NCI-H1417 treated with DMSO at 0.1 percent for 48 hours (cell line): ENCODE results near the gene USP36.
A peak's percentile ranks its signal among the peaks of the same experiment; 100 is the strongest.
"Not testable (repeated sequence)": the region's sequence is repeated elsewhere in the genome, so short reads cannot be mapped to it uniquely, and the experiment has no call there.

Source experiments
- DNase-seq: peaks from one replicate; lab custom pipeline; 2025; lab: John Stamatoyannopoulos, UW

USP36 gene

DNA sequence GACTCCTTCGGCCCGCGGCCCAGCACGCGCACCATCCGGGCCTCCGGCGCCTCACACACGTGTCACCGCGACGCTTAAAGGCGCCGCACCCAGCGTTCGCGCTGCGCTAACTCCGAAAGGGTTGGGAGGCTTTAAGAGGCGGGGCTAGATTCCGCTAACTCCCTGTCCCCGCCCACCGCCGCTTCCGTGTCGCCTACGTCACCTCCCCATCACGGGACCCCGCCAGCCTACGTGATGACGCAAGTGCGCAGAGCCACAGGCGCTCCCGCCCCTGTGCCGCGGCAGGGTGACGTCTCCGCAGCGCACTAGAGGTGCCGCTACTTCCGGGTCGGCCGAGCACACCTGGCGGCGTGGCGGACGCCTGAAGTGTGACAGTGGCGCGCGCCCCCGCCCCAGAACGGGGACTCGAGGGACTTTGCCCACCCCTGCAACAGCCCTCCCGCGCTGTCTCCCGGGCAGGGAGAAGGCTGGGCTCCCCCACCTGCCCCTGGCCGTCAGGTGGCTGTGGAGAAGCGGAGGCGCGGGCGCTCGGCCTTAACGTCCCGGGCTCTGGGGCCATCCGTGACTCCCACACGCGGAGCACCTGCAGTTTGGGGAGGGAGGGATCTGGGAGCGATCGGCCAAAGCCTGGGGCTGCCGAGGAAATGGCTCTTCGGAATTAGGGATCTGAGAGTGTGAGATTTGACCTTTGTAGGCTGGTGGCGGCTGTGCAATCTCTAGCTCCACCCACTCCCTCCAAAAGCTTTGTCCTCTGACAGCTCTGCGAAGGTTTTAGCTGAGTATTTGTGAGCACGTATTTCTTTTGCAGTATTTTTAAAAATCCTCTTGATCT is at the start of gene USP36:
USP36 (minus strand) TSS at position 35 of the 832 bp plus-strand sequence. CDS start 4,451 bp downstream, outside the sequence.
- peak; percentile 95 for DNase-seq

DNA sequence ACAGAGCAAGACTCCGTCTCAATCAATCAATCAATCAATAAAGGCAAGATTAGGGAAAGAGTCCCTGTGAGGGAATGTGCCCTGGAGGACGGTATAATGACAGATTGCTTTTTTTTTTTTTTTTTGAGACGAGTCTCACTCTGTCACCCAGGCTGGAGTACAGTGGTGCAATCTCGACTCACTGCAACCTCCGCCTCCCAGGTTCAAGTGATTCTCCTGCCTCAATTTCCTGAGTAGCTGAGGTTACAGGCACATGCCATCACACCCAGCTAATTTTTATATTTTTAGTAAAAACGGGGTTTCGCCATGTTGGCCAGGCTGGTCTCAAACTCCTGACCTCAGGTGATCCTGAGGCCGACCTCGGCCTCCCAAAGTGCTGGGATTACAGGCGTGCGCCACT is 49.5 kb upstream of the USP36 start:
- not testable (repeated sequence) for DNase-seq

GRCh38 chr17:78889531-78889930 is 48.9 kb upstream of the USP36 start:
- no peak for DNase-seq

- no peak for DNase-seq
Observed at GRCh38 chr17:78888941-78889518, 48.4 kb upstream of the USP36 start.

DNA sequence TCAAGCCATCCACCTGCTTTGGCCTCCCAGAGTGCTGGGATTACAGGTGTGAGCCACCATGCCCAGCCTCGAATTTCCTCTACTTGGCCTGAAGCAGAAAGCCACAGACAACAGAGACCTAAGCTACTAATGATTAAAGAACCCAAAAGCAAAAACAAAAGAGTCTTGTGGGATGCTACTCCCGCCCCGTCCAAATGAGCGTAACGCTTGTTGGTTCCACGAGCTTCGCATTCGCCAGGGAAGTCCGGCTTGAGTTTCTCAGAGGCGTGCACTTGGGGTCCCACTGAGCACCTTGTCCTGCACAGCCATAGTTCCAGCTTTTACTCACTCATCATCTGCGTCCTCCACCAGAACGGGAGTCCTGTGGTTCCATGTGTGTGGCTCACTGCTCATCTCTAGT is 46.3 kb upstream of the USP36 start:
- no peak for DNase-seq

DNA sequence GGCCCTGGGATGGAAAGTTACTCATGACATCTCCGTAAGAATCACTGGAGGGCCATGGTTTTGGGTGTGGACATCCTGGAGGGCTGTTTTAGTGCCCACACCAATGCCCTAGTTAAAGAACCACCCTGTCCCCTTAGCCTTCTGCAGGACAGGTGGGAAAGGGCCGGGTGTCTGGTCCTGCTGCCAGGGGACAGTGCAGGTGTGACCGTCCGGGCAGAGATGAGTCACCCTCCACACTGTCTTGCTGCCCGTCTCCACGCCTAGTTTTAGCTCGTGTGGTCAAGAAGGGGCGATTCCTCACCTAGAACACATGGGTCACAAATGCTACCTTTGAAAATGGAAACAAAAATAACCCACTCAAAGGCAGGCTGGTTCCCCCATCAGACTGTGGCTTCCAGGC is 45.3 kb upstream of the USP36 start:
- no peak for DNase-seq

GRCh38 chr17:78884876-78885667 is 44.5 kb upstream of the USP36 start:
- no peak for DNase-seq

- DNase-seq: no peak
Observed at GRCh38 chr17:78884148-78884825, 43.7 kb upstream of the USP36 start.

DNA sequence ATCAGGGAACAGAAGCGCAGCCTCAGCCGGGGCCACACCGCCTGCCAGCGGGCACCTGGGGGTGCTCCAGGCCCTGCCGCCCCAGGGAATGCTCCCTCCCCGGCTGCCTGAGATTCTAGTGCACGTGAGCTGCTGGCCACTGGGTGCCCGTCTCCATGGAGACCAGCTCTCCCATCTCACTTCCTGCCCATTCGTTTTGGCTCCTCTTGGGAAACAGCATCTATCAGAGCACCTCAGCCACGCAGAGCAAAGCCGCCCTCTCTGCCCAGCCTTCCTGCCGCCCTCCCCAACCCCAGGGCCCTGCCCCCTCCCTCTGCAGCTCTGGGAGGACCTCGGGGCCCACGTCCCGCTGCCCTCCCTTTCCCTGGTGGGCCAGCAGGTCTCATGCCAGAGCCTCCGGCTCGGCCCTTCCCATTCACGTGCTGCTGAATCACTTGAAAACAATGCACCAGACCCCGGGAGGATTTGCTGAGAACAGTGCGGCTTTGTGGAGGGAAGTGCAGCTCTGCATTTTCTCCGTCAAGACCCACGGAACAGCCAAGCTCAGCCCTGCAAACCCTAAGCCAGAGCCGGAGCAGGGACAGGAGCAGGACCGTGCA is 43.0 kb upstream of the USP36 start:
- peak; percentile 51 for DNase-seq

DNA sequence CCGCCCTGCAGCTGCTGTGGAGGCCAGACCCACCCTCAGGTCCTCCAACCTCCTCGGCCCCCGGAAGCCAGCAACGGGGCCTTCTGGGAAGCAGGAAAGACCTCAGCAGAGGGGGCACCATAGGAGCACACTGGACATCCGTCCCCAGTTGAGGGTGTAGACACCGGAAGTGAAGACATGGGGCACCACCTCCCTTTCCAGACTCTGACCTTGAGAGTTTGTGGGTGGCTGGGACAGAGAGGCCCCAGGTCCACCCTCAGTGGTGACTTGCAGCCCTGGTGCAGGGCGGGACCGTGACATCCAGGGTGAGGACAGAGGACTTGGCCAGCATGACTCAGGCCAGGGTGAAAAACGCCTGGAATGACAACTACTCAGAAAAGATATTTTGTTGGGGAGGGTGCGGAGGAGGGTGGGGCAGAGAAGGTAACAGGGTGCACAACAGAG is 42.5 kb upstream of the USP36 start:
- DNase-seq: no peak

DNA sequence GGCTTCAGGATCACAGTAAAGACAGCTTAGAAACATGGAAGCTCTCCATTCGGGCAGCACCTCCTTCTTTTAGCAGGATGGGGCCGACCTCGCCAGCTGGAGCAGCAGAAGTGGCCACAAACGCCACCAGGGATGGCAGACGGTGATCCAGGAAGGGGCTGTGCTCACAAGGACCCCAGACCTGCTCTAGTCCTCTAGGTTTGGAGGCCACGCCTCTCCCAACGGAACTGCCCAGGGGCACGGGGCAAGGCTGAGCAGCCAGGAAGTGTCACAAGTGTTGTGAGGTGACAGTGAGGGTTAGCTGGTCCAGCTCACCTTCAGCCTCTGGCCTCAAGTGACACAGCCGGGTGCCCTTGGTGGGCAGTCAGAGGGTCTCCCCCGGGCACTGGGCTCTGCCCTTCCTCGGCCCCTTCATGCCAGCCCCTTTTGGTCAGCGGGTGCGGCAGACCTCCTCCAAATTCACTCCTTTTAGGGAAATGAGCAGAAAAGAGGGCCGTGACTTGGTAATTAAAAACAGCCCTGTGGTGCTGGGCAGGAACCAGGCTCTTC is 42.0 kb upstream of the USP36 start:
- DNase-seq: no peak

GRCh38 chr17:78879635-78880186 is 39.1 kb upstream of the USP36 start:
- DNase-seq: no peak

DNA sequence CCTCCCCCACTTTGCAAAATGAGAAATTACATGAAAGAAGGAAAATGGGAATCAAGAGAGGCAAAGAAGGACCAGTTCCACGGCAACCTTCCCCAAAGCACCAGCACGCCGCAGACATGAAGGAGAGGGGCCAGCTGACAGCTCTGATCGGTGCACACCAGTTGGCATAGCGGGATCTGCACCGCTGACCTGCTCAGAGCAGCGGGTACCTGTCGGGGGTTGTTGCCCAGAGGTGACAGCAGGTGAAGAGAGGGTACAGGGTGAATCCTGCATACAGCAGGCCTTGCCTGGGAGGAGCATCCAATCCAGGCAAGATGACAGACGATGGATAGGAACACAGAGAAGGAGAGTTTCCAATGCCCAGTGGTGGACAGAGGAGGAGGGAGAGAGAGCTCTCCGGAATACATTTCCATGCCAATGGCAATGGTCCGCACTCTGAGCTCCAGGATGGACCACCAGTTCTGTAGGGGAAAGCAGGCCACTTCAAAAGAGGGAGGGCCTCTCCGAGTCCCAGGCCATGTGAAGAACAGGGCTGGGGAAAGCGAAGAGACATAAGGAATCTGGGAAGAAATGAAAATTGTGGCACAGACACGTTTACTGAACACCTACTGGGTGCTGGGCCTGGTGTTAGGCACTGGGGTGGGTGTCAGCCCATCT is 38.4 kb upstream of the USP36 start:
- no peak for DNase-seq

DNA sequence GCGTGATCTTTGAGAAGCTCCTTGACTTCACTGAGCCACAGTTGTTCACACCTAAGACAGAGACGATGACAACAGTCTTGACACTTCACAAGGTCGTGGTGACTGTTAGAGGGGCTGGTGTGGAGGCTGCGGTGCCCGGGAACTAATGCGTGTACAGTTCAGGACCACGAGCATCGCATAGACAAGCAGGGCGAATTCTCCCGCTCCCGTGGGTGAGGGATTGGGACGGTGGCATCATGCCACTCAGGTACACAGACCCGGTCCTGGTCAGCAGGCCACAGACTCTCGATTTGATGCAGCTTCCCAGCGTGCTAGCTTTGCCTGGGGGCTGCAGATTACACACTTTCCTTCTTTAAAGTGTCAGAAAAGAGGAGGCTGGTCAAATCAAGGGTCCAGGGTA is 37.6 kb upstream of the USP36 start:
- DNase-seq: no peak

- DNase-seq: not testable (repeated sequence)
Observed at GRCh38 chr17:78876954-78877517, 36.4 kb upstream of the USP36 start.

DNA sequence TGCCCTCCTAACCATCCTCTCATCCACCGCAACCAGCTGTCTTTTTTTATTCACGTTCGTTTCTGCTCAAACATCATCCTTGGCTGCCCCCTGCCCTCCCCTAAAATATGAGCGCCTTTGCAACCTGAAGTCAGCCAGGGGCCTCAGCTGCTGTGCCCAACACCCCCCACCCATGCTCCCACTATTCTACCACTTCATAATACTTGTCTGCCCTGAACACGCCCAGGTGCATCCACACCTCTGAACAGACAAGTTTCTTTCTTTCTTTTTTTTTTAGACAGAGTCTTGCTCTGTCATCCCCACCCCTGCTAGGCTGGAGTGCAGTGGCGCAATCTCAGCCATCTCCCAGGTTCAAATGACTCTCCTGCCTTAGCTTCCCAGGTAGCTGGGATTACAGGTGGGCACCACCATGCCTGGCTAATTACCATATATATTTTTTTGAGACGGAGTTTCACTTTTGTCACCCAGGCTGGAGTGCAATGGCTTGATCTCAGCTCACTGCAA is 35.5 kb upstream of the USP36 start:
- DNase-seq: no peak

GRCh38 chr17:78875363-78876093 is 34.9 kb upstream of the USP36 start:
- DNase-seq: no peak

- DNase-seq: no peak
Observed at GRCh38 chr17:78873519-78874340, 33.1 kb upstream of the USP36 start.
